IMR-90 (cell line): Measurements from ENCODE around the gene TPSAB1. TPM values are rescaled to one million over a fixed set of nuclear protein-coding genes. Genes with fewer than 3 reads are reported as not detected.
"Not testable (repeated sequence)": the region's sequence is repeated elsewhere in the genome, so short reads cannot be mapped to it uniquely, and the experiment has no call there.

ENCODE experiments used
- ATAC-seq: fragments of 200-7000 bp; cut with Tn5 transposase; 2 replicates; pipeline ENCODE4 v1.9.1; 2020; ENCODE audit warnings: low read depth, mild to moderate bottlenecking, moderate library complexity
- BruUV-seq: library from RNA; stranded (reverse); fragments of 400-500 nt; replicated peaks from 2 replicates; lab custom pipeline; 2021; lab: Mats Ljungman, UMichigan
- CTCF ChIA-PET: fragments of 300-600 bp; formaldehyde crosslinking; extraction: SDS; loops from one replicate; lab custom pipeline; 2021; ENCODE audit warnings: antibody characterized with exemption; lab: Yijun Ruan, JAX
- POLR2A ChIA-PET: fragments of 300-600 bp; sonication (Branson Sonifier 250); formaldehyde crosslinking; loops from one replicate; lab custom pipeline; 2022; ENCODE audit warnings: antibody characterized with exemption; ENCODE audit not compliant: unreplicated experiment; lab: Charles Lee
- DNase-seq: peaks from one replicate; pipeline ENCODE4 v3.0.0; 2013
- H2AFZ ChIP-seq: replicated peaks from 2 replicates; pipeline ENCODE3; 2013; ENCODE audit warnings: low read length, mild to moderate bottlenecking; ENCODE audit not compliant: poor library complexity
- H2AK5ac ChIP-seq: 2 replicates; pipeline ENCODE4 v1.6.1; 2013; ENCODE audit warnings: low read depth, low read length, inconsistent platforms
- H2AK9ac ChIP-seq: replicated peaks from 2 replicates; pipeline ENCODE3; 2013; ENCODE audit warnings: mild to moderate bottlenecking, low read depth, low read length, moderate library complexity; ENCODE audit not compliant: poor library complexity
- H2BK120ac ChIP-seq: 2 replicates; pipeline ENCODE4 v1.6.1; 2013; ENCODE audit warnings: low read depth, low read length, inconsistent platforms
- H2BK15ac ChIP-seq: 3 replicates; pipeline ENCODE4 v1.6.1; 2013; ENCODE audit warnings: low read depth, low read length, inconsistent platforms
- H2BK20ac ChIP-seq: 2 replicates; pipeline ENCODE4 v1.6.1; 2013; ENCODE audit warnings: low read depth, mild to moderate bottlenecking, inconsistent platforms, low read length, moderate library complexity
- H2BK5ac ChIP-seq: 2 replicates; pipeline ENCODE4 v1.6.1; 2013; ENCODE audit warnings: mild to moderate bottlenecking, low read depth, low read length, inconsistent platforms; ENCODE audit not compliant: poor library complexity, severe bottlenecking
- H3K14ac ChIP-seq: replicated peaks from 2 replicates; pipeline ENCODE4 v1.6.1; 2013; ENCODE audit warnings: low read depth, low read length, inconsistent platforms
- H3K18ac ChIP-seq: 2 replicates; pipeline ENCODE4 v1.6.1; 2013; ENCODE audit warnings: low read depth, low read length, control low read depth
- H3K23ac ChIP-seq: 2 replicates; pipeline ENCODE4 v1.6.1; 2013; ENCODE audit warnings: low read depth, low read length, inconsistent platforms
- H3K27ac ChIP-seq: 2 replicates; pipeline ENCODE4 v1.5.1; 2013; ENCODE audit warnings: mild to moderate bottlenecking, control low read depth, low read length; ENCODE audit not compliant: insufficient read depth
- H3K27me3 ChIP-seq: 2 replicates; pipeline ENCODE4 v1.6.1; 2013; ENCODE audit warnings: low read length; ENCODE audit not compliant: control insufficient read depth, insufficient read depth
- H3K36me3 ChIP-seq: 2 replicates; pipeline ENCODE4 v1.6.1; 2013; ENCODE audit warnings: low read length, mixed read lengths; ENCODE audit not compliant: control insufficient read depth, insufficient read depth
- H3K4ac ChIP-seq: 2 replicates; pipeline ENCODE4 v1.6.1; 2013; ENCODE audit warnings: low read depth, low read length, inconsistent platforms
- H3K4me1 ChIP-seq: 2 replicates; pipeline ENCODE4 v1.6.1; 2013; ENCODE audit warnings: low read length, mixed read lengths; ENCODE audit not compliant: control insufficient read depth, insufficient read depth
- H3K4me2 ChIP-seq: 2 replicates; pipeline ENCODE4 v1.6.1; 2013; ENCODE audit warnings: low read depth, mild to moderate bottlenecking, control low read depth, low read length, moderate library complexity
- H3K4me3 ChIP-seq: 2 replicates; pipeline ENCODE4 v1.5.1; 2013; ENCODE audit warnings: low read depth, mild to moderate bottlenecking, control low read depth, low read length, moderate library complexity; ENCODE audit not compliant: insufficient read depth
- H3K56ac ChIP-seq: 2 replicates; pipeline ENCODE4 v1.6.1; 2013; ENCODE audit warnings: low read length, inconsistent platforms; ENCODE audit not compliant: insufficient read depth; ENCODE audit errors: extremely low read depth
- H3K79me1 ChIP-seq, 2 experiments: 2 replicates each; pipeline ENCODE4 v1.6.1; 2013; ENCODE audit warnings: low read length in 2 of 2, inconsistent platforms in 1 of 2, low read depth in 1 of 2
- H3K9ac ChIP-seq: 2 replicates; pipeline ENCODE4 v1.6.1; 2013; ENCODE audit warnings: low read depth, low read length, control low read depth
- H3K9me1 ChIP-seq: 2 replicates; pipeline ENCODE4 v1.6.1; 2013; ENCODE audit warnings: low read length, inconsistent platforms; ENCODE audit not compliant: insufficient read depth
- H3K9me3 ChIP-seq: 2 replicates; pipeline ENCODE4 v1.6.1; 2013; ENCODE audit warnings: low read length; ENCODE audit not compliant: control insufficient read depth, insufficient read depth
- H4K20me1 ChIP-seq: 2 replicates; pipeline ENCODE4 v1.6.1; 2013; ENCODE audit warnings: low read length, inconsistent platforms; ENCODE audit not compliant: insufficient read depth
- H4K5ac ChIP-seq: 2 replicates; pipeline ENCODE4 v1.6.1; 2013; ENCODE audit warnings: mild to moderate bottlenecking, low read depth, low read length, control low read depth
- H4K8ac ChIP-seq, 2 experiments: 2 replicates each; pipeline ENCODE4 v1.6.1; 2013; ENCODE audit warnings: low read depth in 2 of 2, low read length in 2 of 2, control low read depth in 1 of 2, inconsistent platforms in 1 of 2
- H4K91ac ChIP-seq: 2 replicates; pipeline ENCODE4 v1.6.1; 2013; ENCODE audit warnings: low read depth, low read length, inconsistent platforms; ENCODE audit not compliant: insufficient read depth
- WGBS, 2 experiments: methylation state at CpG; one replicate each; pipeline versions ENCODE4 v1.1.5 to v1.1.7; 2013; ENCODE audit warnings: missing lambda C conversion rate in 2 of 2; ENCODE audit not compliant: insufficient read length in 1 of 2; ENCODE audit errors: extremely low coverage in 2 of 2; 5-methylcytosine and 5-hydroxymethylcytosine counted together
- dilution Hi-C: fragments of 300-500 bp; cut with HindIII; formaldehyde crosslinking; loops from one replicate; pipeline ENCODE4 v1.14.3; 2018; ENCODE audit warnings: low sequenced_read_pairs; ENCODE audit not compliant: unreplicated experiment
- in situ Hi-C: fragments of 300-500 bp; cut with MboI; formaldehyde crosslinking; loops from 3 replicates; pipeline ENCODE4 v1.14.3; 2019; ENCODE audit warnings: low sequenced_read_pairs, inconsistent platforms, mixed read lengths
- intact Hi-C: fragments of 100-400 bp; cut with micrococcal nuclease; formaldehyde crosslinking; loops from 2 replicates; pipeline ENCODE4 v1.10.0; 2022
- polyA plus RNA-seq, 3 experiments: library from polyadenylated mRNA; depleted of rRNA; stranded (reverse); fragments of >200 nt; gene quantifications; 2 replicates each; pipeline ENCODE4 v1.2.3, GENCODE V29; 2012; ENCODE audit warnings: low replicate concordance in 1 of 3
- total RNA-seq: library from RNA; depleted of rRNA; stranded (reverse); fragments of >200 nt; gene quantifications from 2 replicates; pipeline ENCODE4 v1.2.3, GENCODE V29; 2012

Gene TPSAB1
- total and polyA plus RNA-seq, 2 of the 4 experiments (the other 2 are of a cell fraction) = not detected

DNA sequence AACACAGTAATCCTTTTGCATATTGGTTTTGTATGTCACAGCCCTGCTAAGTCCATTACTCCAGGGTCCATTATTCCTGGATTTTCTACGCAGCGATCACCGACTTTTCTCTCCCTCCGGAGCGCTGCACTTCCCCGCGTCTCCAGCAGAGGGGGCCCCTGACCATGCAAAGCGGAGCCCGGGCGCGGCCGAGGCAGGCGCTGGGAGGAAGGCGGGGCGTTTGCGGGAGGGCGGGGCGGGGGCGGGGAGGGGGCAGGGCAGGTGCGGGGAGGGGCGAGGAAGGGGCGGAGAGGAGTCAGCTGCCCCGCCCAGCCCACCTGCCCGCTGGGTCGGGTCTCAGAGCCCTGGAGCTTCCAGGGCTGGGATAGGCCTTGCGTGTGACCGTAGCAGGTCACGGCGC is 3.8 kb upstream of the TPSAB1 start:
- H2BK5ac ChIP-seq, H3K9me1 ChIP-seq, H2AFZ ChIP-seq, H3K4me1 ChIP-seq, H3K56ac ChIP-seq, dilution Hi-C loops, intact Hi-C loops, CTCF ChIA-PET, in situ Hi-C loops, DNase-seq, H3K9me3 ChIP-seq, H4K8ac ChIP-seq, H3K27ac ChIP-seq, H3K79me1 ChIP-seq, H2BK15ac ChIP-seq, H3K4me3 ChIP-seq, BruUV-seq, H4K5ac ChIP-seq, H2BK120ac ChIP-seq, H3K23ac ChIP-seq, H3K9ac ChIP-seq, H3K14ac ChIP-seq, H2AK5ac ChIP-seq, H3K18ac ChIP-seq, H4K20me1 ChIP-seq, H3K4ac ChIP-seq, H4K91ac ChIP-seq, H3K36me3 ChIP-seq, H3K4me2 ChIP-seq, H3K27me3 ChIP-seq, H2AK9ac ChIP-seq, POLR2A ChIA-PET, H2BK20ac ChIP-seq: not testable (repeated sequence)
- no CpG with 5 or more reads among the region's 29 CpGs for WGBS, 2 experiments
- ATAC-seq = peak; percentile 97
